Measurements from ENCODE around the gene MMP11.
A peak's percentile ranks its signal among the peaks of the same experiment; 100 is the strongest.

Gene MMP11

GRCh38 chr22:23826510-23827350 lies 54.1 kb downstream of the MMP11 start:
- DNase-seq (ENCODE audit: extremely low spot score, insufficient read length, low read depth), result no peak
- no peak for FAIRE-seq

- FAIRE-seq (no peak), DNase-seq (ENCODE audit: extremely low spot score, insufficient read length, low read depth) (no peak)
Measured at GRCh38 chr22:23827351-23827995, 54.8 kb downstream of the MMP11 start.

- no peak for DNase-seq (ENCODE audit: extremely low spot score, insufficient read length, low read depth)
- no peak for FAIRE-seq
Measured at GRCh38 chr22:23828800-23829680, 56.4 kb downstream of the MMP11 start.

- no peak for DNase-seq (ENCODE audit: extremely low spot score, insufficient read length, low read depth)
- peak; percentile 69 for FAIRE-seq
Measured at GRCh38 chr22:23829845-23830372, 57.3 kb downstream of the MMP11 start.

- DNase-seq (ENCODE audit: extremely low spot score, insufficient read length, low read depth) (no peak), FAIRE-seq (no peak)
Measured at GRCh38 chr22:23831261-23831660, 58.6 kb downstream of the MMP11 start.

GRCh38 chr22:23831781-23832180 lies 59.1 kb downstream of the MMP11 start:
- no peak for FAIRE-seq
- no peak for DNase-seq (ENCODE audit: extremely low spot score, insufficient read length, low read depth)

GRCh38 chr22:23832226-23833016 lies 59.8 kb downstream of the MMP11 start:
- FAIRE-seq, result no peak

GRCh38 chr22:23833017-23833751 lies 60.5 kb downstream of the MMP11 start:
- FAIRE-seq (no peak), DNase-seq (ENCODE audit: extremely low spot score, insufficient read length, low read depth) (no peak)

More at GRCh38 chr22:23832226-23833016, 59.8 kb downstream of the MMP11 start:
- DNase-seq (ENCODE audit: extremely low spot score, insufficient read length, low read depth), result no peak
